Activated naive CD8-positive, alpha-beta T cell treated with anti-CD3 and anti-CD28 coated beads, Interleukin-2, amount 50 U/mL, for 24 hours (primary cell): ENCODE measurements around the gene VSTM4.

Experiments
- ATAC-seq: fragments of 150-1000 bp; cut with Tn5 transposase; one replicate; pipeline ENCODE4 v1.10.0; 2021
- DNase-seq: peaks from one replicate; pipeline ENCODE4 v3.0.0; 2021
- H3K27ac Mint-ChIP-seq: one replicate; pipeline ENCODE4 v1.8.0; 2021; ENCODE audit warnings: mild to moderate bottlenecking, mixed read lengths
- H3K27me3 Mint-ChIP-seq: one replicate; pipeline ENCODE4 v1.8.0; 2021; ENCODE audit warnings: mixed read lengths
- H3K36me3 Mint-ChIP-seq: one replicate; pipeline ENCODE4 v1.8.0; 2021; ENCODE audit warnings: low read depth, mixed read lengths
- H3K4me1 Mint-ChIP-seq: one replicate; pipeline ENCODE4 v1.8.0; 2021; ENCODE audit warnings: mixed read lengths
- H3K4me3 Mint-ChIP-seq: one replicate; pipeline ENCODE4 v1.8.0; 2021; ENCODE audit warnings: mild to moderate bottlenecking, moderate library complexity, mixed read lengths
- H3K9me3 Mint-ChIP-seq: one replicate; pipeline ENCODE4 v1.8.0; 2021; ENCODE audit warnings: mixed read lengths

VSTM4 gene

DNA sequence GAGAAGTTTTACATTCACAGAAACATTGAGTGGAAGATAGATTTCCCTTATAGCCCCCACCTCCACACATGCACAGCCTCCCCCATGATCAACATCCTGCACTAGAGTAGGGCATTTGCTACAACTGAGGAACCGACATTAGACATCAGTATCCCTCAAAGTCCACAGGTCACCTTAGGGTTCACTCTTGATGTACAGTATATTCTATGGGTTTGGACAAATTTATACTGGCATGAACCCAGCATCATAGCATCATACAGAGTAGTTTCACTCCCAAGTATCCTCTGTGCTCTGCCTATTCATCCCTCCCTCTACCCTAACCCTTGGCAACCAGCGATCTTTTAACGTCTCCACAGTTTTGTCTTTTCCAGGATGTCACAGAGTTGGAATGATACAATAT, 64.4 kb downstream of the VSTM4 start:
- DNase-seq (no peak), ATAC-seq (no peak)
- Mint-ChIP-seq H3K4me3 (no peak overlapping the region), H3K27me3 (peaks cover 7% of the 10 kb centered on the region), H3K4me1 (no peaks in the 10 kb centered on the region), H3K36me3 (no peaks in the 10 kb centered on the region), H3K9me3 (no peaks in the 10 kb centered on the region), H3K27ac (no peak overlapping the region)

DNA sequence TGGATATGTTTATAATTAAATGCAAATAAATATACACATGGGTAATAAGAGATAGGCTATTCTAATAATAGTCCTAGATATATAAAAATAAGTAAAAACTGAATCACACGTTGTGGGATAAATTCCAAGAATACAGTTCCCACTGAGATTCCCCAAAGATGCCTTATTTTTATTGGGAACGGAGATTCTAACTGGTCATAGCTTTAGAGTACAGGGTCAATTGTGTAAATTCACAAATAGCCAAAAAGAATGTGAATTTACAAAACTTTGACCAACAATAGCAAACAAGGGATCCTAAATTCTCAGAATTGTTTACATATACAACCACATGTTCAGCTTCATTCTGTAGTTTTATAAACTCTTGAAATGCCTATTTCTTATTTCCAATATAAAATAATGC, 65.0 kb downstream of the VSTM4 start:
- H3K4me1 Mint-ChIP-seq = no peaks in the 10 kb centered on the region
- H3K27ac Mint-ChIP-seq = no peak overlapping the region
- no peaks in the 10 kb centered on the region for H3K36me3 Mint-ChIP-seq
- peaks cover 7% of the 10 kb centered on the region for H3K27me3 Mint-ChIP-seq
- DNase-seq (no peak), ATAC-seq (no peak)
- H3K9me3 Mint-ChIP-seq = no peaks in the 10 kb centered on the region
- no peak overlapping the region for H3K4me3 Mint-ChIP-seq

DNA sequence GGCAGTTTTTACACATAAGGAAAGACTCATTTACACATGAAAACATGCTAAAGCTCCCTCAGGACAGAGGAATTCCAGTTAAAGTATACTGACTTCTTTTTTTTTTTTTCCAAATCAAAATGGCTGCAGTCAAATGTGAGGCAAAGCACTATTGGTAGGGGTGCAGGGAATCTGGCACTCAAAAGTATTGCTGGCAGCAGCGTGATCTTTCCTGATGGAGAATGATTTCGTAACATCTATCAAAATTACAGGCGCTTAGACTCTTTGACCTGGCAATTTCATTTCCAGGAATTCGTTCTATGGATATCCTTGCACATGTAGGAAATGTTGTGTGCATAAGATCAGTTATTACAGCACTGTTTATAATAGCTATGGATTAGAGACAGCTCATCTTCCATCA, 65.7 kb downstream of the VSTM4 start:
- H3K36me3 Mint-ChIP-seq = no peaks in the 10 kb centered on the region
- peaks cover 7% of the 10 kb centered on the region for H3K27me3 Mint-ChIP-seq
- H3K4me1 Mint-ChIP-seq = no peaks in the 10 kb centered on the region
- no peak overlapping the region for H3K4me3 Mint-ChIP-seq
- DNase-seq (no peak), ATAC-seq (no peak)
- H3K27ac Mint-ChIP-seq = no peak overlapping the region
- no peaks in the 10 kb centered on the region for H3K9me3 Mint-ChIP-seq

DNA sequence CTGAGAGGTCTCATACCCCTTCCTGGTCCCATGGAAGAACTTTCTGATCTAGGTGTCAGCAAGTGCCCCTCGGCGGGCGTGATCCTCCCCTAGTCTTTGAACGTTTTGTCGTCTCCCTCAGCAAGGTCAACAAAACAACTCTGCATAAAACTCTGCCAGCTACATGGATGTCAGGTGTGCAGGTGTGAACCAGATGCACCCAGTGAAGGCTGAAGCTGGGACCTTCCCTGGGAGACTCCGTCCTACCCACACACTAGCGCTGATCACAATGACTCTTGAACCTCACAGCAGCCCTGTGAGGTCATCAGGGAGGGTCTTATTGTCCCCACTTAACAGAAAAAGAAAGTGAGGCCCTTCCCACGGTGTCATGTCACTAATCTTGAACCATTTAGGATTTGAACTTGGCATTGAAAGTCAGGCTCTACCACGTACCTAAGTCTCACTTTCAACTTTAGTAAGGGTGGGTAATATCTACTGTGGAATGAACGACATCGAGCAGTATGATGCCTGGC, 68.1 kb downstream of the VSTM4 start:
- no peak overlapping the region for H3K27ac Mint-ChIP-seq
- H3K4me1 Mint-ChIP-seq = no peaks in the 10 kb centered on the region
- no peak for ATAC-seq
- H3K4me3 Mint-ChIP-seq = no peak overlapping the region
- no peak for DNase-seq
- H3K36me3 Mint-ChIP-seq = no peaks in the 10 kb centered on the region
- peaks cover 8% of the 10 kb centered on the region for H3K27me3 Mint-ChIP-seq
- no peaks in the 10 kb centered on the region for H3K9me3 Mint-ChIP-seq

DNA sequence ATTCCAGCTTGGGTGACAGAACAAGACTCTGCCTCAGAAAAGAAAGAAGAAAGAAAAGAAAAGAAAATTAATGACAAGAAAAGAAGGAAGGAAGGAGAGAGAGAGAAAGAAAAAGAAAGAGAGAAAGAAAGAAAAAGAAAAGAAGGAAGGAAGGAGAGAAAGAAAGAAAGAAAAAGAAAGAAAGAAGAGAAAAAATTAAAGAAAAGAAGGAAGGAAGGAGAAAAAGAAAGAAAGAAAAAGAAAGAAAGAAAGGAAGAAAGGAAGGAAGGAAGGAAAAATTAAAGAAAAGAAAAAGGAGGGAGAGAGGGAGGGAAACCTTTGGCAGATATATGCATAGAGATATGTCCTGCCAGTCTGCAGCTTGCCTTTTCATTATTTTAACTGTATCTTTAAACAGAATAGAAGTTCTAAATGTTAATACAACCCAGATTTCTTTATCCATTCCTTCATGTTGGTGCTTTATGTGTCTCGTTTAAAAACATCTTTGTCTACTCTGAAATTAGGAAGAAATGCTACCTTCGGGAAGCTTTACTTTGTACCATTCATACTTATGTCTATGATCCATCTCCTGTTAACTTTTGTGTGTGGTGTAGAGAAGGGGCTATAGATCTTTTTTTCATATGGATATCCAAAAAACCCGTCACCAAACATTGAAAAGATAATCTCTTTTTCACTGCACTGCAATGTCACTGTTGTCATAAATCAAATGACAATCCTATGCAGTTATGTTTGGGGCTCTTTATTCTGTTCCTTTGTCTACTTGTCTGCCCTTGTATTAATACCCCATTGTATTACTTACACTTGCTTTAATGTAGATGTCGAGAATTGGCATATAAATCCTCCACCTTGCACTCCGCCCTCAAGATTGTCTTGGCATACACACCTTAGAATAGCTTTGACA, 70.8 kb downstream of the VSTM4 start:
- no peak for DNase-seq
- no peaks in the 10 kb centered on the region for H3K4me1 Mint-ChIP-seq

GRCh38 chr10:49040601-49041000, 74.7 kb downstream of the VSTM4 start:
- no peak overlapping the region for H3K4me3 Mint-ChIP-seq
- ATAC-seq (no peak), DNase-seq (no peak)
- no peaks in the 10 kb centered on the region for H3K36me3 Mint-ChIP-seq
- no peaks in the 10 kb centered on the region for H3K4me1 Mint-ChIP-seq
- H3K27ac Mint-ChIP-seq = no peak overlapping the region
- no peaks in the 10 kb centered on the region for H3K9me3 Mint-ChIP-seq
- peaks cover 3% of the 10 kb centered on the region for H3K27me3 Mint-ChIP-seq

More for the DNA sequence above, 70.8 kb downstream of the VSTM4 start:
- Mint-ChIP-seq H3K27ac (no peak overlapping the region), H3K4me3 (no peak overlapping the region), H3K27me3 (peaks cover 3% of the 10 kb centered on the region), H3K9me3 (no peaks in the 10 kb centered on the region), H3K36me3 (no peaks in the 10 kb centered on the region)
- ATAC-seq = no peak

- no peaks in the 10 kb centered on the region for H3K4me1 Mint-ChIP-seq
- no peak for ATAC-seq
- no peaks in the 10 kb centered on the region for H3K9me3 Mint-ChIP-seq
Observed at GRCh38 chr10:49039409-49039808, 75.9 kb downstream of the VSTM4 start.

GRCh38 chr10:49038711-49039110, 76.6 kb downstream of the VSTM4 start:
- Mint-ChIP-seq H3K27ac (no peak overlapping the region), H3K27me3 (no peaks in the 10 kb centered on the region), H3K36me3 (no peaks in the 10 kb centered on the region), H3K9me3 (no peaks in the 10 kb centered on the region), H3K4me1 (no peaks in the 10 kb centered on the region), H3K4me3 (no peak overlapping the region)
- DNase-seq (no peak), ATAC-seq (no peak)

More at GRCh38 chr10:49039409-49039808, 75.9 kb downstream of the VSTM4 start:
- DNase-seq = no peak
- Mint-ChIP-seq H3K36me3 (no peaks in the 10 kb centered on the region), H3K27me3 (peaks cover 3% of the 10 kb centered on the region), H3K4me3 (no peak overlapping the region), H3K27ac (no peak overlapping the region)

- no peaks in the 10 kb centered on the region for H3K4me1 Mint-ChIP-seq
- no peak overlapping the region for H3K4me3 Mint-ChIP-seq
- no peak overlapping the region for H3K27ac Mint-ChIP-seq
- DNase-seq (no peak), ATAC-seq (no peak)
- no peaks in the 10 kb centered on the region for H3K36me3 Mint-ChIP-seq
- no peaks in the 10 kb centered on the region for H3K27me3 Mint-ChIP-seq
- no peaks in the 10 kb centered on the region for H3K9me3 Mint-ChIP-seq
Observed at GRCh38 chr10:49037187-49037586, 78.1 kb downstream of the VSTM4 start.

- Mint-ChIP-seq H3K4me1 (no peaks in the 10 kb centered on the region), H3K9me3 (no peaks in the 10 kb centered on the region), H3K36me3 (no peaks in the 10 kb centered on the region), H3K27me3 (no peaks in the 10 kb centered on the region), H3K4me3 (no peak overlapping the region), H3K27ac (no peak overlapping the region)
- ATAC-seq (no peak), DNase-seq (no peak)
Observed at GRCh38 chr10:49036638-49037037, 78.7 kb downstream of the VSTM4 start.

GRCh38 chr10:49035920-49036319, 79.4 kb downstream of the VSTM4 start:
- H3K36me3 Mint-ChIP-seq = no peaks in the 10 kb centered on the region
- no peaks in the 10 kb centered on the region for H3K27me3 Mint-ChIP-seq
- H3K4me3 Mint-ChIP-seq = no peak overlapping the region
- no peak overlapping the region for H3K27ac Mint-ChIP-seq
- DNase-seq (no peak), ATAC-seq (no peak)
- no peaks in the 10 kb centered on the region for H3K9me3 Mint-ChIP-seq
- no peaks in the 10 kb centered on the region for H3K4me1 Mint-ChIP-seq

GRCh38 chr10:49034925-49035324, 80.4 kb downstream of the VSTM4 start:
- H3K4me1 Mint-ChIP-seq = no peaks in the 10 kb centered on the region
- no peak overlapping the region for H3K4me3 Mint-ChIP-seq
- ATAC-seq = no peak
- no peaks in the 10 kb centered on the region for H3K36me3 Mint-ChIP-seq
- DNase-seq = no peak
- no peaks in the 10 kb centered on the region for H3K27me3 Mint-ChIP-seq
- no peak overlapping the region for H3K27ac Mint-ChIP-seq
- H3K9me3 Mint-ChIP-seq = no peaks in the 10 kb centered on the region

- DNase-seq = no peak
- no peaks in the 10 kb centered on the region for H3K27me3 Mint-ChIP-seq
- H3K36me3 Mint-ChIP-seq = no peaks in the 10 kb centered on the region
- H3K9me3 Mint-ChIP-seq = no peaks in the 10 kb centered on the region
- H3K27ac Mint-ChIP-seq = no peak overlapping the region
- H3K4me3 Mint-ChIP-seq = no peak overlapping the region
- H3K4me1 Mint-ChIP-seq = no peaks in the 10 kb centered on the region
- no peak for ATAC-seq
Observed at GRCh38 chr10:49033939-49034338, 81.4 kb downstream of the VSTM4 start.

DNA sequence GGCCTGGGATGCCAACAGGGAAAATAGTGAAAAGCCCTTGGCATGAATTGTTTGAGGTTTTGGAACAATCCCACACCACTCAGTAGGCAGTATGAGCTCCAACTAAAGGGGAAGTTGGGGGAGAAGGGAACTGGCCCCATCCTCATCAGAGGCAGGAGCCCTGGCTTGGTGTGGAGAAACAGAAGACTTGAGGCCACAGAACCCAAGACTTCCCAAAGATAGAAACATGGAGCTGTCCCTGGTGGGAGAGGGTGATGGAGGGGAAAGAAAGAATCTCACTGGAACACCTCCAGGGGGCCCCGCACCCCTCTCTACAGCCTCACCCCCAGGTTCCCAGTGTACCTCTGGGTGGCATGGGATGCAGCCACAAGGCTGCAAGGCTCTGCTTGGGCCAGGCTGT, 85.7 kb downstream of the VSTM4 start:
- H3K4me1 Mint-ChIP-seq = no peaks in the 10 kb centered on the region
- H3K36me3 Mint-ChIP-seq = no peaks in the 10 kb centered on the region
- no peak for DNase-seq
- H3K27ac Mint-ChIP-seq = no peak overlapping the region
- no peaks in the 10 kb centered on the region for H3K9me3 Mint-ChIP-seq
- ATAC-seq = no peak
- H3K4me3 Mint-ChIP-seq = no peak overlapping the region
- H3K27me3 Mint-ChIP-seq = no peaks in the 10 kb centered on the region

DNA sequence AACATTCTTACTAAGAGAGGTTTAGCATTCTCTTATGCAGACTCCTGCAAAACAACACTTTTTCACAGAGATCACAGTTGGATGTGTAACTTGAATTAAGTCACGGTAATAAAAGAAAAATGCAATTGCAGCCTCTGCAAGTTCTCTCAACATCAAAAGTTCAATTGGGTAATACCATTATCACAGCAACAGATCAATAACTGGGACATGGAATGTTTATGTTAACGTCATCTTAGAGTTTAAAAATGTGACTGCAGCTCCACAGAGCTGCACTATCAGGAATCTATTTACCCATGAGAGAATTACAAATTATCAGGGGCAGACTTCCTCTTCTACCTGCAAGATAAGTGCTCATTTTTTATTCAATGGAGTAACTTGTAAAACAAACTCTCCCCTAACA, 86.7 kb downstream of the VSTM4 start:
- no peak for ATAC-seq
- H3K4me1 Mint-ChIP-seq = no peaks in the 10 kb centered on the region
- no peak for DNase-seq
- H3K36me3 Mint-ChIP-seq = no peaks in the 10 kb centered on the region
- no peak overlapping the region for H3K27ac Mint-ChIP-seq
- no peak overlapping the region for H3K4me3 Mint-ChIP-seq
- no peaks in the 10 kb centered on the region for H3K27me3 Mint-ChIP-seq
- H3K9me3 Mint-ChIP-seq = no peaks in the 10 kb centered on the region
